Hematopoietic multipotent progenitor cell treated with erythropoietin and hydrocortisone succinate and interleukin-3 and kit ligand, for 15 days (in vitro differentiated cells): ENCODE data around the gene DTX4.

Experiments
- DNase-seq: peaks from one replicate; pipeline ENCODE4 v3.0.0-alpha.2; 2015; ENCODE audit warnings: low spot score

DTX4 gene

DNA sequence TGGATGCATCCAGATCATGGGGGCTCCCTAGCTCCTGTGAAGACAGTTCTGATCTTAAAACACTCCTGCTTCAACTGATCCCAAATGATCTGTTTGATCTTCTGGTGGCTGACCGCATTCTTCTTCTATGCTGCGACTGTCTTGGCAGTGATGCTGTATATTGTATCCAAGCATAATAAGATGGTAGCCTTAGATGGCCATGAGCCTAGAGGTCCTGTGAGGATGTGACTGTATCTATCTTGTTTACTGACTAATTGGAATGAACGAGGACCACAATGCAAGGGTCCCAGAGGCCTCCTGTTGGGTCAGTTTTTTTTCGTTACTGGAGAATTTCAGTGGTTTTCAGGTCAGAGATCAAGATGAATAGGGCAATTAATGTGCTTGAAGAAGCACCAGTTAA is 47.9 kb downstream of the DTX4 start:
- no peak for DNase-seq

DNA sequence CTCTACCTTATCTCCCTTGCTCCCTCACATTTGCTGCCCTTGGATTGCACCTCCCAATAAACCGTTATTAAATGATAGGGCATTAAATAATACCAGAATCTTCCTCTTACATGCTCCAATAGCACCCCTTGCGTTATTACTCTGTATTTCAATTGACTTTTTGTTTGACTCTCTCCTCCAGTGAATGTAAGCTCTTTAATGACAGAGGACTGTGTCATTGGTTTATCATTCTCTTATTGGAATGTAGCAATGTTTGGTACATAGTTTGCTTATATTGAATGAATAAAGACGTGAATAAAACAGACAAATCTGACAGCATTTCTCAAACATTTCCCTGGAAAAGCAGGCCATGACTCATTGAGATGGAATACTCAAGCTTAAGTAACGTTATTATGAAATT is 49.5 kb downstream of the DTX4 start:
- no peak for DNase-seq

DNA sequence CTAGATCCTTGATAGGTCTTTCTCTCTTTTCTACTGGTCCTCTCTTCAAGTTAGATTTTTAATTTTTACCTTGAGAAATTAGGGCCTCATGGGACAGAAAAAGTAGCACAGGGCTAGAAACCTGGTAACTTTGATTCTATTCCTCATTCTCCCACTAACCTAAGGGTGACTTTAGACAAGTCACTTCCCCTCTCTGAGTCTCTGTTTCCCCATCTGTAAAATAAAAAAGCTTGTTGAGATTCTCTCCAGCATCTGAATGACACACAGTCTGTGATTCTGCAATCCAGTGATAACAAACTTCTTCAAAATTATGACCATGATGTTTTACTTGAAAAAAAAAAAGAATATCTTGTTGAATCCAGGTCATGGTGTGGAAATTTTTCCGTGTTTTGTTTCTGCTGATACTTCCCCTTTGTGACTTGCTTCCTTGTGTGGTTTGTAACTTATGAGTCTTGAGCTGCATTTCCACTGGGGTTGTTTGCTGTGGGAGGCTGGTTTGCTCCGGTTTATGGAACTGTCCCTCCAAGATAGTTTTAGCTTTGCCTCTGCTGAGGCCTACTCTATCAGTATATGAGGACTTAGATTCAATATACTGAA is 50.6 kb downstream of the DTX4 start:
- DNase-seq, result no peak

DNA sequence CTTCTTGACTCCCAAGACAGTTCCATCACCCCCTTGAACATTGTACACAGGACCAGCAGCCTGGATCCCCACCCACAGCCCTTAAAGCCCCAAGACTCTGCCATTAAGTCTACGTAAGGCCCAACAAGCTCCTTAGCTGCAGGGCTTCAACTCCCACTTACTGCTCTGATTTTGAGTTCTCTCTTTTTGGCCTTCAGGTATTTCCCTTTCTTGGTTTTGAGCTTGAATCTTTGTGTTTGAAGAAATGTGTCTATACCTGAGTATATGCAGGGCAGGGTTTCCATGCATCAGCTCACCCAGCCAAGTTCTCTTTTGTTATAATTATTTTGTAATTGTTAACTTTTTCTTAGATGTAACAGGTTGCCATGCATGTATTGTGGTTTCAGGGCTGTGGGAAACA is 51.2 kb downstream of the DTX4 start:
- DNase-seq, result no peak

DNA sequence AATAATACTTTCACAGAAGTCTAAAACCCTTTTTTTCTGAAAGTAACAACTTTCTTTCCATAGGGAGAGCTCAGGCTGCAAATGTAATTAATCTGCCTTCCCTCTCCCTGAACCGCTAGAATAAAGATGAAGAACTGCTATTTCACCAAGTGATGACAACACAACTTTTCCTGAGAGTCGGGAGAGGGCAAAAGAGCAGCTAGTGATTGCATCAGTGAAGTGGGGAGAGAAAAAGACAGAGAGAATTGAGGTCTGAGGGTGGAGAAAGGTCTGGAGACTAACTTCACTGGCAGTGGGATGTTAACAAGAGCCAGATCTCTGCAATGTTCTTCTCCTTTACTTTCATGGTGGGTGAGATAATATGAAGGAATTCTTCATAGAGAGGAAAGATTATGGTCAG is 51.7 kb downstream of the DTX4 start:
- no peak for DNase-seq

DNA sequence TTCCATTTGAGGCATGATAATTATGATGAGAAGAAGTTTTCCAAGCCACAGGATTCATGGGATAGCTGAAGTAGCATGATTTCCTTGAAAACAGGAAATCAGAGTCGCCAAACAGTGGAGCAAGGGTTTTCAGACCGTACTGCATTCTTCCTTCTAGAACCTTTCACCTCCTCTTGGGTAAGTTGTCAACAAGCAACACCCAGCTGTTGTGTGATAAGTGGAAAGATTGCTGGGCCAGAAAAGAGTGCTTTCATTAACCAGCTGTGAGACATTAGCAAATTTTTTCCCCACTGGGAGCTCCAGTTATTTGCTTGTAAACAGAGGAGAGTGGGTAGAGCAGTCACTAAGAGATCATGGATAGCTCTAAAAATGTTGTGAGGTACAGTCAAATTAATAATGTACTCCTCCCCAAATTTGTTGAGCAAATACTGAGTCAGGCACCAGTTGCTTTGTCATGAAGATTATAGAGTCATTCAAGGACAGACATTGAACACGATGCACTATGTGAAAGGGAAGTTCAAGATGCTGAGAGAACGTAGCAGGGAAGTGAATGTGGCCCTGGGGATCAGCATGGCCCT is 52.5 kb downstream of the DTX4 start:
- no peak for DNase-seq

DNA sequence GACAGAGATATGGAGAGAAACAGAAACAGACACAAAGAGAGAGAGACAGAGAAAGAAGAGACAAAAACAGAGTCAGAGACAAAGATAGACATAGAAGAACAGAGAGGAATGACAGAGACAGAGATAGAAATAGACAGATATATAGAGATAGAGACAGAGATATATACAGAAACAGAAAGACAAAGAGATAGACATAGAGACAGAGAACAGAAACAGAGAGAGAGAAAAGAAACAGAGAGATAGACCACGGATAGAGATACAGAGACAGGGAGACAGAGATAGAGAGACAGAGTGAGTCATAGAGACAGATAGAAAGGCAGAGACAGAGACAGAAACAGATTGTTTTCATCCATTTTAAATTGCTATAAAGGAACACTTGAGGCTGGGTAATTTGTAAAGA is 53.1 kb downstream of the DTX4 start:
- no peak for DNase-seq

DNA sequence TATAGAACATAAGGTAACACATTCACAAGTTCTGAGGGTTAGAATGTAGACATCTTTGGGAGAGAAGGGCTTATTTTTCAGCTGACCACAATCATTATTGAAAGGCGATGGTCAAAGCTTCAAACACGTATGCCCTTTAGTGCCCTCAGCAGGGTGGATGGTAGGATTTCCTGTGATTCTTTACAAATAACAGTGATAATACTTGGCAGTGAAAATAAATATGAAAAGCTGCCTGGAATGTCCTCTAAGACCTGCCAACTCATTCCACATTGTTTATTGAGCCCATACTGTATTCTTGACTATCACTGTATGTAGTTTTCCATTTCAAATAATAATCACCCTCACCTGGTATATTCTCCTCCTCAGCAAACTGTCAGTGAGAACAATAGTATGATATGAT is 54.5 kb downstream of the DTX4 start:
- DNase-seq, result no peak

DNA sequence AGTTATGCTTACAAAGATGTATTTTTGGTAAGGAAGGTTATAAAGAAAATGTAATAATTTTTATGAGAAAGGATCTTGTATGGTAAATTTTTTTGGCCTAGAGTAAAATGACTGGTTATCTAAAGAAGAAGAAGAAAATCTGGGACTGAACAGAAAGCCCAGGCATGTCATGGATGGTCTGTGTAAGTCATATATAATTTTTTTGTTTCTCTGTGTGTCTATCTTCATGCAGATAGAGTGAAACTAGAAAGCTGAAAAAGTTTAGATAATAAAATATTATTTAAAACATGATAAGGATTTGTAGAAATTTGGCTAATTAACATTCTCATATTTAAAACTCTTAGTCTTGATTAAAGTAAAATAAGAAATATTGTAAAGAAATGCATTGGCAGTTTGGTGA is 68.4 kb downstream of the DTX4 start:
- no peak for DNase-seq

DNA sequence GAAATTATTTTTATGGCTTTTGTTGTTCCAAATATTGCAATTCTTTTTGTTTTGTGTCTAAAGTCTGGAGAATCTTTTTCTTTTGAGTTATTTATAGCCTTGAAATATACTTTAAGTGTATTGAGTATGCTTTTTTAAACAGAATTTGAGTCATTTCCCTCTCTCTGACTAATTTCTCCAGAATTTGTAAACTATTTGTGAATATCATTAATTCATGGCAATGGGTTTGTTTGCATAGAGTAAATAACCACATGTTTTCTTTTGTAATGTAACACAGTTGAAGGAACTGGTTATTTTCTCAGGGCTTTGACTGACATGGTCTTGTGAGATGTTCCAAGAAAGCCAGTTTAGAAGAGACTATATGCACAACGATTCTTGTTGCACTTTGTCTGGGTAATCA is 71.7 kb downstream of the DTX4 start:
- no peak for DNase-seq

DNA sequence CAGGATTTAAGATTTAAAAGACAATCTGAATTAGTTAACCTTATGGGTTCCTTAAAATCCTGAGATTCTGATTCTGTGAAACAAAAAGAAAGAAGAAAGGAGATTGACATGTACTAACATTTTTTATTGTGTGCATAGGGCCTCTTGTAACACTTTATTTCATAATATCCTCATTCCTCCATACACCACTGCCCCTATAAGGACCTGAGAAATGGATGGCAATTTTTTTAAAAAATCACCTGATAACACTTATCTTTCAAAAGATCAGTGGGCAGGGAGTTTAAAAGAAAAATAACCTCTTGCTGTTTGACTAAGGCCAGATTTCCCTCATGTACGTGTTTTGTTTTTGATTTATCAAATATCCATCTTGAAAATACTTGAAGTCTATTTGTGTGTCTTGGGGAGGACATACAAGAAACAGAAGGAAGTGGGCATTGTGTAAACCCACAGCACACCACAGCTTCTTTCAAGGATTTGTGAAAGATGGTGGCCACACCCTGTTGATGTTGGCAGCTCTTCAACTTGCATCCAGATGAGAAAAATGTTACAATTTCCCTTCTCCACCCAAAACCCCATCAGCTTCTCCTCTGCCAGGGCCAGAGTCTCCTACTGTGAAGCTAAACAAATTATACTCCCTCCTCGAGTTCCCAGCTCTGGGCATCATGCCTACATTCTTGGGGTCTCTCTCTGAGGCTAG is 75.7 kb downstream of the DTX4 start:
- DNase-seq, result no peak

DNA sequence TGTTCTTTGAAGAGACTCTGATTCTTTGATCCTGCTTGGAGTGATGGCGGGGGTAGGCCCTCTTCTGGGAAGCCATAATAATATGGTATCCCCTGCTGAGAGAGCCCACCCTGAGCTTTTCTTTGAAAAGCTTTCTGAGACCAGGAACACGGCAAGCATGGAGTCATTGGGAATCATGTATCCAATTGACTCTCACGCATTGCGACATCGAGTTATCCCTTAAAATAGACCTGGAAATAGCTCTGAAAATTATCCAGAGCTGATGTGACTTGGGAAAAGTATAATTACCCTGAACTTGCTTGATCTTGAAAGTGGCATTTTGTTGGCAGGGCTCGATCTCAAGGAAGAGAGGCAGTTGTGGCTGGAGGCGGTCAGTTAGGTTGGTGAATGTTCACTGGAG is 77.6 kb downstream of the DTX4 start:
- no peak for DNase-seq

DNA sequence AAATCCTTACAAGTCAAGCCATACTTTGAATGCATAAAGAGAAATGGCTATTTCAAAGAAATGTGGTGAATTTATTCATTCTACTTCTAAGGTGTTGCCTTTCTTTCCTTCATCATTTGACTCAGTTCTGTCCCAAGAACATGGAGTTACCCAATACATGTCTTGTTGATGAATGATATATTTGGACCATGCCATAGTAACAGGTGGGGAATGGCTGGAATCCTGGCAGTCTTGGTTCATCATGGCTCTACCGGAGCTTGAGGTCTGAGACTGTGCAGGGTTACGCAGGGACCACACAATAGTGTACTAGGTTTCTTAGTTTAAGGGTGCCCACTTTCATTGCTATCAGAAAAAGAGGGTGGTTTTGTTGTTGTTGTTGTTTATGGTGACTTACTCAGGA is 81.1 kb downstream of the DTX4 start:
- DNase-seq, result no peak

DNA sequence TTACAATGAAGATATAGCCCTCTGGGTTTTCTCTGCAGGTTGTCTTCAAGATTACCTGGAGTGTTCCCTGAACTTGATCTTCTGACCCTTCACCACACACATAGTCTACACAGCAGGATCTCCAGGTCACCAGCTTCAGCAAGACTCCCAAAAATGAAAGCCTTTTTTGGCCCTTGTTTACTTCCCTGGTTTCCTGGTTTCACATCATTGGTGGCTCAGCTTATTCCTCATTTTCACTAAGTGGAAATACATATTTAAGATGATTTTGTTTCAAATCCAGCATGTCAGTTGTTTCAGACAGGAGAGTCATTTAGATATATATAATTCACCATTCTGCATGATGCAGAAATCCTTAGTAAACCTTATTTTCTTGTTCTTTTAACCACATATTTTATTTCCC is 82.4 kb downstream of the DTX4 start:
- no peak for DNase-seq

DNA sequence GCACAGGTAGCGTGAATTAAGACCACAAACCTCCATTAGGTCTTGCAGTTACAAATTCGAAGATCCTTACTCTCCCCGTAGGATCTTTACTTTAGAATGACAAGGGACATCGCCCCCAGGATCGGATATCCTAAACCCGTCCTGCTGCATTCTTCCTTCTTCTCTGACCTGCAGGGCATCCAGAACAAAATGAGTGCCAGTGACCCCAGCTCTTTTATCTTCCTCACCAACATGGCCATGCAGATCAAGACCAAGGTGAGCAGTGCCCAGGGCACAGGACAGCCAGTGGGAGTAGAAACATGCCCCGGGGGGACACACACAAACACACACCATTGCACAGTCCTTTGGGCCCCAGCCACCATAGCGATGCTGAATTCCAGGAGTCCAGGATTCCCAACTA is 83.3 kb downstream of the DTX4 start:
- no peak for DNase-seq
